DOHH2 (cell line): ENCODE data around the gene RPP21.

Source experiments
- H3F3A ChIP-seq: fragments of 200-600 bp; sonication (generic), shearing (Covaris generic); 2 replicates; pipeline ENCODE4 v1.6.0; 2016; ENCODE audit warnings: antibody characterized with exemption, mild to moderate bottlenecking; ENCODE audit not compliant: control insufficient read depth, insufficient read depth
- H3K27ac ChIP-seq: fragments of 200-600 bp; sonication (generic); 2 replicates; pipeline ENCODE4 v1.5.1; 2014; ENCODE audit warnings: low read depth, mild to moderate bottlenecking, low read length, moderate library complexity
- H3K27me3 ChIP-seq: fragments of 200-600 bp; sonication (generic); 2 replicates; pipeline ENCODE4 v1.6.1; 2014; ENCODE audit warnings: mild to moderate bottlenecking, low read length, mixed read lengths; ENCODE audit not compliant: control insufficient read depth
- H3K36me3 ChIP-seq: fragments of 200-600 bp; sonication (generic); 2 replicates; pipeline ENCODE4 v1.6.1; 2014; ENCODE audit warnings: mild to moderate bottlenecking, low read length, moderate library complexity, mixed read lengths; ENCODE audit not compliant: control insufficient read depth
- H3K4me1 ChIP-seq: fragments of 200-600 bp; sonication (generic); 2 replicates; pipeline ENCODE4 v1.6.1; 2014; ENCODE audit warnings: mild to moderate bottlenecking, low read length, mixed read lengths; ENCODE audit not compliant: control insufficient read depth
- H3K4me2 ChIP-seq: fragments of 200-600 bp; sonication (generic); 2 replicates; pipeline ENCODE4 v1.6.0; 2014; ENCODE audit warnings: mild to moderate bottlenecking, low read length, moderate library complexity
- H3K4me3 ChIP-seq: fragments of 200-600 bp; sonication (generic); 2 replicates; pipeline ENCODE4 v1.5.1; 2014; ENCODE audit warnings: mild to moderate bottlenecking, low read length, mixed read lengths
- H3K79me2 ChIP-seq: fragments of 200-600 bp; sonication (generic); 2 replicates; pipeline ENCODE4 v1.6.1; 2014; ENCODE audit warnings: mild to moderate bottlenecking, low read length, mixed read lengths; ENCODE audit not compliant: control insufficient read depth
- H3K9me2 ChIP-seq: fragments of 200-600 bp; sonication (generic); replicated peaks from 2 replicates; pipeline ENCODE4 v1.6.1; 2014; ENCODE audit warnings: mild to moderate bottlenecking, low read length, mixed read lengths; ENCODE audit not compliant: control insufficient read depth
- H3K9me3 ChIP-seq: fragments of 200-600 bp; sonication (generic); 2 replicates; pipeline ENCODE4 v1.6.1; 2014; ENCODE audit warnings: antibody characterized with exemption, low read length, mixed read lengths; ENCODE audit not compliant: control insufficient read depth, insufficient read depth
- H4K20me1 ChIP-seq: fragments of 200-600 bp; sonication (generic); 2 replicates; pipeline ENCODE4 v1.6.0; 2014; ENCODE audit warnings: low read depth, mild to moderate bottlenecking, antibody characterized with exemption, low read length, moderate library complexity; ENCODE audit not compliant: control insufficient read depth, insufficient read depth
- CTCF ChIP-seq: fragments of 200-600 bp; sonication (generic); IDR thresholded peaks from one replicate; pipeline ENCODE4 v1.5.1; 2014; ENCODE audit warnings: antibody characterized with exemption, mild to moderate bottlenecking, low read depth, low read length; ENCODE audit not compliant: poor library complexity, severe bottlenecking
- EZH2phosphoT487 ChIP-seq: fragments of 200-600 bp; sonication (generic); IDR thresholded peaks from 2 replicates; pipeline ENCODE4 v1.6.1; 2017; ENCODE audit warnings: borderline replicate concordance, mild to moderate bottlenecking, antibody characterized with exemption, low read length, moderate library complexity, mixed read lengths

The RPP21 gene

GRCh38 chr6:30355281-30355680 is 10.3 kb downstream of the RPP21 start:
- Histone ChIP-seq H3K4me3 (no peak overlapping the region), H3K9me3 (no peaks in the 10 kb centered on the region), H4K20me1 (no peaks in the 10 kb centered on the region), H3K27ac (no peak overlapping the region), H3K4me2 (no peak overlapping the region), H3K27me3 (peaks cover 40% of the 10 kb centered on the region), H3K36me3 (no peaks in the 10 kb centered on the region), H3K4me1 (peaks cover 14% of the 10 kb centered on the region), H3F3A (no peaks in the 10 kb centered on the region), H3K9me2 (no peaks in the 10 kb centered on the region), H3K79me2 (no peaks in the 10 kb centered on the region)
- TF ChIP-seq CTCF (no peak), EZH2phosphoT487 (no peak)

GRCh38 chr6:30356536-30356935 is 11.6 kb downstream of the RPP21 start:
- Histone ChIP-seq H3K9me3 (no peaks in the 10 kb centered on the region), H3K9me2 (no peaks in the 10 kb centered on the region), H3K79me2 (no peaks in the 10 kb centered on the region), H3K36me3 (no peaks in the 10 kb centered on the region), H3K27ac (no peak overlapping the region), H4K20me1 (no peaks in the 10 kb centered on the region), H3K4me1 (peaks cover 4% of the 10 kb centered on the region), H3K27me3 (peaks cover 52% of the 10 kb centered on the region), H3K4me3 (no peak overlapping the region), H3F3A (no peaks in the 10 kb centered on the region), H3K4me2 (no peak overlapping the region)
- no peak for TF ChIP-seq EZH2phosphoT487
- no peak for TF ChIP-seq CTCF

- H3K27ac ChIP-seq: no peak overlapping the region
- H3F3A ChIP-seq: no peaks in the 10 kb centered on the region
- H3K9me3 ChIP-seq: no peaks in the 10 kb centered on the region
- H4K20me1 ChIP-seq: no peaks in the 10 kb centered on the region
- H3K79me2 ChIP-seq: no peaks in the 10 kb centered on the region
- H3K9me2 ChIP-seq: no peaks in the 10 kb centered on the region
- H3K4me3 ChIP-seq: peak overlapping the region; percentile 64
- peaks cover 4% of the 10 kb centered on the region for H3K4me1 ChIP-seq
- TF ChIP-seq EZH2phosphoT487: peak; percentile 98
- peak; percentile 75 for TF ChIP-seq CTCF
- peak overlapping the region; percentile 72 for H3K4me2 ChIP-seq
- H3K36me3 ChIP-seq: no peaks in the 10 kb centered on the region
- H3K27me3 ChIP-seq: peaks cover 56% of the 10 kb centered on the region
Observed at GRCh38 chr6:30357678-30358540, 13.0 kb downstream of the RPP21 start.
